ENCODE measurements around the gene POLA2.
"Not testable (repeated sequence)": the region's sequence is repeated elsewhere in the genome, so short reads cannot be mapped to it uniquely, and the experiment has no call there.

POLA2 gene

GRCh38 chr11:65243797-65244196 lies 18.0 kb upstream of the POLA2 start:
- no peak for DNase-seq

- DNase-seq: not testable (repeated sequence)
Measured at GRCh38 chr11:65245046-65245445, 16.7 kb upstream of the POLA2 start.

GRCh38 chr11:65246506-65246905 lies 15.3 kb upstream of the POLA2 start:
- DNase-seq: no peak

GRCh38 chr11:65248184-65248710 lies 13.5 kb upstream of the POLA2 start:
- DNase-seq: not testable (repeated sequence)

- DNase-seq: no peak
Measured at GRCh38 chr11:65251476-65251875, 10.3 kb upstream of the POLA2 start.

GRCh38 chr11:65254724-65255123 lies 7.0 kb upstream of the POLA2 start:
- DNase-seq: no peak

GRCh38 chr11:65258988-65259387 lies 2.8 kb upstream of the POLA2 start:
- no peak for DNase-seq

- no peak for DNase-seq
Measured at GRCh38 chr11:65260302-65260701, 1.5 kb upstream of the POLA2 start.

GRCh38 chr11:65260756-65261590 lies 789 bp upstream of the POLA2 start:
- DNase-seq: no peak

- DNase-seq: peak; percentile 63 to 67
Measured at GRCh38 chr11:65262381-65262680, 569 bp downstream of the POLA2 start.

- no peak for DNase-seq
Measured at GRCh38 chr11:65262776-65263175, 1.0 kb downstream of the POLA2 start.

- not testable (repeated sequence) for DNase-seq
Measured at GRCh38 chr11:65264747-65265146, 3.0 kb downstream of the POLA2 start.

- no peak for DNase-seq
Measured at GRCh38 chr11:65266210-65266609, 4.4 kb downstream of the POLA2 start.

- DNase-seq: peak; percentile 69 to 77
Measured at GRCh38 chr11:65274735-65275682, 13.2 kb downstream of the POLA2 start.

- no peak for DNase-seq
Measured at GRCh38 chr11:65275906-65276305, 14.1 kb downstream of the POLA2 start.

- DNase-seq: no peak
Measured at GRCh38 chr11:65277631-65278277, 16.0 kb downstream of the POLA2 start.

GRCh38 chr11:65278356-65278755 lies 16.6 kb downstream of the POLA2 start:
- no peak for DNase-seq

- DNase-seq: no peak
Measured at GRCh38 chr11:65279279-65279678, 17.5 kb downstream of the POLA2 start.

- DNase-seq: peak; percentile 51
Measured at GRCh38 chr11:65279741-65280440, 18.1 kb downstream of the POLA2 start.

GRCh38 chr11:65280646-65281045 lies 18.9 kb downstream of the POLA2 start:
- no peak for DNase-seq

- no peak for DNase-seq
Measured at GRCh38 chr11:65286686-65287085, 24.9 kb downstream of the POLA2 start.

GRCh38 chr11:65287601-65288000 lies 25.8 kb downstream of the POLA2 start:
- DNase-seq: no peak
